Mesothelial cell of epicardium (in vitro differentiated cells): ENCODE results near the gene RUNX3. TPM values are rescaled to one million over a fixed set of nuclear protein-coding genes. Genes with fewer than 3 reads are reported as not detected.

ENCODE experiments used
- DNase-seq, 2 experiments: peaks; one replicate each; pipeline ENCODE4 v3.0.0; 2021; ENCODE audit warnings: low spot score in 2 of 2; ENCODE audit not compliant: unreplicated experiment in 2 of 2
- H3K27ac Mint-ChIP-seq: 2 replicates; pipeline ENCODE4 v1.8.0; 2021; ENCODE audit warnings: mixed read lengths
- H3K27me3 Mint-ChIP-seq: 2 replicates; pipeline ENCODE4 v1.8.0; 2021; ENCODE audit warnings: low read depth, mixed read lengths
- H3K36me3 Mint-ChIP-seq: 2 replicates; pipeline ENCODE4 v1.8.0; 2021; ENCODE audit warnings: mixed read lengths
- H3K4me1 Mint-ChIP-seq: 2 replicates; pipeline ENCODE4 v1.8.0; 2021; ENCODE audit warnings: mixed read lengths
- H3K4me3 Mint-ChIP-seq: 2 replicates; pipeline ENCODE4 v1.8.0; 2021; ENCODE audit warnings: mild to moderate bottlenecking, moderate library complexity, mixed read lengths
- H3K9me3 Mint-ChIP-seq: 2 replicates; pipeline ENCODE4 v1.8.0; 2021; ENCODE audit warnings: mixed read lengths
- CTCF ChIP-seq: fragments of 200-600 bp; sonication (generic); IDR thresholded peaks from one replicate; pipeline ENCODE4 v1.5.0; 2021; ENCODE audit warnings: antibody characterized with exemption; ENCODE audit not compliant: unreplicated experiment
- total RNA-seq: library from RNA; stranded (reverse); gene quantifications from 3 replicates; pipeline ENCODE4 v1.2.1, GENCODE V29; 2021

The RUNX3 gene
- total RNA-seq, 1 donor from 2014 or later = 0.13 TPM

- Mint-ChIP-seq H3K4me1 (peaks cover 2% of the 10 kb centered on the region), H3K4me3 (no peak overlapping the region), H3K27me3 (peaks cover 13% of the 10 kb centered on the region), H3K36me3 (no peaks in the 10 kb centered on the region), H3K9me3 (no peaks in the 10 kb centered on the region), H3K27ac (no peak overlapping the region)
- peak in 1 of 2 experiments; percentile 29 for DNase-seq
- no peak for TF ChIP-seq CTCF
These were observed 27.6 kb downstream of the RUNX3 start for GRCh38 chr1:24902471-24902891.

GRCh38 chr1:24901791-24902470 is 28.1 kb downstream of the RUNX3 start:
- DNase-seq = no peak
- no peak overlapping the region for H3K4me3 Mint-ChIP-seq
- TF ChIP-seq CTCF = no peak
- peaks cover 6% of the 10 kb centered on the region for H3K4me1 Mint-ChIP-seq
- H3K27ac Mint-ChIP-seq = no peak overlapping the region
- H3K9me3 Mint-ChIP-seq = no peaks in the 10 kb centered on the region
- H3K36me3 Mint-ChIP-seq = no peaks in the 10 kb centered on the region
- H3K27me3 Mint-ChIP-seq = peaks cover 13% of the 10 kb centered on the region

GRCh38 chr1:24900985-24901781 is 28.9 kb downstream of the RUNX3 start:
- no peak for DNase-seq
- no peaks in the 10 kb centered on the region for H3K36me3 Mint-ChIP-seq
- no peak overlapping the region for H3K27ac Mint-ChIP-seq
- no peak for TF ChIP-seq CTCF
- no peak overlapping the region for H3K4me3 Mint-ChIP-seq
- H3K27me3 Mint-ChIP-seq = peaks cover 13% of the 10 kb centered on the region
- peaks cover 14% of the 10 kb centered on the region for H3K4me1 Mint-ChIP-seq
- no peaks in the 10 kb centered on the region for H3K9me3 Mint-ChIP-seq

GRCh38 chr1:24900486-24900849 is 29.6 kb downstream of the RUNX3 start:
- Mint-ChIP-seq H3K27me3 (peaks cover 13% of the 10 kb centered on the region), H3K36me3 (no peaks in the 10 kb centered on the region)

More at GRCh38 chr1:24900486-24900849, 29.6 kb downstream of the RUNX3 start:
- peaks cover 15% of the 10 kb centered on the region for H3K4me1 Mint-ChIP-seq
- no peak overlapping the region for H3K27ac Mint-ChIP-seq
- H3K4me3 Mint-ChIP-seq = no peak overlapping the region
- DNase-seq = no peak
- no peak for TF ChIP-seq CTCF
- H3K9me3 Mint-ChIP-seq = no peaks in the 10 kb centered on the region
